GM18909 (cell line): ENCODE measurements around the gene PPP6R3.
"Not testable (repeated sequence)": the region's sequence is repeated elsewhere in the genome, so short reads cannot be mapped to it uniquely, and the experiment has no call there.

Source experiments
- ATAC-seq: cut with Tn5 transposase; IDR thresholded peaks from one replicate; pipeline ENCODE4 v1.9.1; 2021; ENCODE audit warnings: mild to moderate bottlenecking; ENCODE audit not compliant: unreplicated experiment, poor library complexity

PPP6R3 gene

GRCh38 chr11:68433541-68433940, 27.0 kb upstream of the PPP6R3 start:
- ATAC-seq = no peak

DNA sequence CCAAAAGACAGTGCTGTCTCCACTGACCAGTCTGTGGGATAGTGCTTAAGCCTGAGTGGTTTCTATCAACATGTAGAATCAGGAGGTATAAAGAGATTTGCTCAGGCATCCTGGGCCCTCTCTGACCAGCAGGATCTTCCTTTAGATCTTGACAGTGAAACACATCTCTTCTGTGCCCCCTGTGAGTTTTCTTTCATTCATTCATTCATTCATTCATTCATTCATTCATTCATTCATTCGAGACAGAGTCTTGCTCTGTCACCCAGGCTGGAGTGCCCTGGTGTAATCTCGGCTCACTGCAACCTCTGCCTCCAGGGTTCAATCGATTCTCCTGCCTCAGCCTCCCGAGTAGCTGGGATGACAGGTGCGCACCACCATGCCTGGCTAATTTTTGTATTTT, 26.4 kb upstream of the PPP6R3 start:
- not testable (repeated sequence) for ATAC-seq

- no peak for ATAC-seq
Measured at GRCh38 chr11:68436162-68436888, 24.2 kb upstream of the PPP6R3 start.

- no peak for ATAC-seq
Measured at GRCh38 chr11:68436985-68437926, 23.3 kb upstream of the PPP6R3 start.

DNA sequence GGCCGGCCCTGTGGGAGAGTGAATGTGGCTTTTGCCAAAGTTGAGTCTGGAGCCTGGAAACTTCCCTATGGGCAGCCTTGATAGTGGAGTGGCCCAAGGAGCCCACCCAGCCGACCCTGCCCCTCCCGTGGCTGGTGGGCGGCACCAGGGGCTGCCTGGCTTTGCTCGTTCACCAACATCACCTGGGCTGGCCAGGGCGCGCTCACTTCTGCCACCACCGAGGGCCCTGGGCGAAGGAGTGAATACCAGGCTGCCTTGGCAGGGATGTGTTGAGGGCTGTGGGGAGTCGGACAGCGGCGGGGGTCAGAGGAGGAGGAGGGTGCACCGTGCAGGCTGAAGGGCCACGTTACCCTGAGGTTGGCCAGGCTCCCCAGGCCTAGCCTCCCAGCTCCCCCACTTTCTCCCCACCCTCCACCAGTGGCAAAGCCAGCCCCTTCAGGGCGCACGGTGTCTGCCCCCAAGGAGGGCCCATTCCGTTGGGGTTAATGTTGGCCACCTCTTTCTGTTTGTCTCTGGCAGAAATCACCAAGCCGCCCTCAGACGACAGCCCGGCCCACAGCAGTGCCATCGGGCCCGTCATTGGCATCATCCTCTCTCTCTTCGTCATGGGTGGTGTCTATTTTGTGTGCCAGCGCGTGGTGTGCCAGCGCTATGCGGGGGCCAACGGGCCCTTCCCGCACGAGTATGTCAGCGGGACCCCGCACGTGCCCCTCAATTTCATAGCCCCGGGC, 22.5 kb upstream of the PPP6R3 start:
- no peak for ATAC-seq

- ATAC-seq = no peak
Measured at GRCh38 chr11:68438658-68439259, 21.8 kb upstream of the PPP6R3 start.

DNA sequence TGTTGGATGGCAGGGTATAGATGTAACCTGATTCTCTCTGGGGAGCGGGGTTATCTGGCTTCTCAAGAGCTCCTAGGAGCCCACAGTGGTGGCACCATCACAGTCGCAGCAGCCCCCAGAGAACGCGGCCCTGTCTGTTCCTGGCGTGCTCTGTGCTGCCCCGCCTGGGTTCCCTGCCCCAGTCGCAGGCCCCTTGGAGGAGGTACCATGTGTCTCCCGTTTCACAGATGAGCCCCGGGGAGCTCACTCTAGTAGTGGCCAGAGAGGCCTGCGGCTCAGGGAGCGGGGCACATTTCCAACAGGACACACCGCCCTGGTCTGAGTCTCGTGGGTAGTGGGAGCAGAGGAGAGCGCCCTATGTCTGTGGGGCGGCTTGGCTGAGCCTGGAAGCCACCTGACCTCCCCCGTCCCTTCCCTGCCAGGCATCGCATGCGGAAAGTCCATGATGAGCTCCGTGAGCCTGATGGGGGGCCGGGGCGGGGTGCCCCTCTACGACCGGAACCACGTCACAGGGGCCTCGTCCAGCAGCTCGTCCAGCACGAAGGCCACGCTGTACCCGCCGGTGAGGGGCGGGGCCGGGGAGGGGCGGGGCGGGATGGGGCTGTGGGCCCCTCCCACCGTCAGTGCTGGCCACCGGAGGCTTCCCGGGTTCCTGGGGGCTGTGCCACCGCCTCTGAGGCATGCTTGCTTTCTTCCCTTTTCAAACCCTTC, 21.0 kb upstream of the PPP6R3 start:
- ATAC-seq = no peak

- ATAC-seq = no peak
Measured at GRCh38 chr11:68440224-68440623, 20.3 kb upstream of the PPP6R3 start.

GRCh38 chr11:68441466-68442230, 18.9 kb upstream of the PPP6R3 start:
- ATAC-seq = no peak

GRCh38 chr11:68442433-68442832, 18.1 kb upstream of the PPP6R3 start:
- no peak for ATAC-seq

- no peak for ATAC-seq
Measured at GRCh38 chr11:68444566-68444965, 16.0 kb upstream of the PPP6R3 start.

GRCh38 chr11:68445531-68446035, 15.0 kb upstream of the PPP6R3 start:
- ATAC-seq = no peak

DNA sequence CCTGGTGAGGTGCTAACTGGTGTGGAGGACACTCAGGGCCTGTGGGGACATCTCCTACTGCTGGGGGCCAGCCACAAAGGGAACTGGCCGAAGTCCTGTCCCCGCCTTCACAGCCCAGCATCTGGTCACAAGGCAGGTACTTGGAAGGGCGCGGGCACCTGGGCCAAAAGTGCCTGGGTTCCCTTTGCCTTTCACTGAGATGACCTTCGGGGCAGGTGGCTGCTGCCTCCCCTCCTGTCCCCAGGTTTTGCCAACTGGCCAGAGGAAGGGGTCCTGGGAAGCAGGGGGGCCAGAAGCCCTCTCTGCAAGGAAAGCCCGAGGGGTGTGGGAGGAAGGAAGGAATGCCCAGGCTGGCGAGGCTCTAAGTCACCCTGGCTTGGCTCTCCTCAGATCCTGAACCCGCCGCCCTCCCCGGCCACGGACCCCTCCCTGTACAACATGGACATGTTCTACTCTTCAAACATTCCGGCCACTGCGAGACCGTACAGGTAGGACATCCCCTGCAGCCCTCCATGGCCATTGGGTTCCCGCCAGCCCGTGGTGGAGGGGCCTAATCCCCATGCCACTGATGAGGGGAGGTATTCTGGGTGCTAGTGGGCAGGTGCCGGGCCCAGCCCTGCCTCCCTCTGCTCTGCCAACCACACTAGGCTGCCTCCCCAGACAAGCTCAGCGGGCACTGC, 14.4 kb upstream of the PPP6R3 start:
- ATAC-seq = no peak

- ATAC-seq = no peak
Measured at GRCh38 chr11:68447015-68447801, 13.3 kb upstream of the PPP6R3 start.

- ATAC-seq = not testable (repeated sequence)
Measured at GRCh38 chr11:68447914-68448313, 12.6 kb upstream of the PPP6R3 start.

GRCh38 chr11:68448604-68449011, 11.9 kb upstream of the PPP6R3 start:
- no peak for ATAC-seq

DNA sequence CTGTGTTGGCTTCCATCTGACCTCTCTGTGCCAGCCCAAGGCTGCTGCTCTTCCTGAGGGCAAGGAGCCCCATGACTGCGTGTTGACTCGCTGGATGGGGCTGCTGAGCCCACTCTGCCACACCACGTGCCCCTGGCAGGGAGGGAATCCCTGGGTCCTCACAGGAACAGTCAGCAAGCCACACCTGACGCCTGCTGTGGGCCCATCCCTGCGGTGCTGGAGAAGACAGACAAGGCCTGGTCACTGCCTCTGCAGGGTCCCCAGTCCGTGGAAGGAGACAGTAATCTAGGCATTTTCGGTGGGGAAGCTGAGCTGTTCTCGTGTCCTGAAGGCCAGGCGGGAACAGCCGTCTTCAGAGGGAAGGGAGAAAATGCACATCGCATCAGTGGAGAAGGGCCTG, 10.6 kb upstream of the PPP6R3 start:
- ATAC-seq = no peak

- no peak for ATAC-seq
Measured at GRCh38 chr11:68450711-68451110, 9.8 kb upstream of the PPP6R3 start.
